HG02678 (cell line): ENCODE results near the gene IL18BP.

Experiments
- ATAC-seq: cut with Tn5 transposase; IDR thresholded peaks from one replicate; pipeline ENCODE4 v1.9.1; 2021; ENCODE audit warnings: mild to moderate bottlenecking, moderate library complexity; ENCODE audit not compliant: unreplicated experiment

The IL18BP gene

GRCh38 chr11:72010529-72011233 is 12.0 kb downstream of the IL18BP start:
- no peak for ATAC-seq

- no peak for ATAC-seq
Observed at GRCh38 chr11:72012091-72012630, 13.5 kb downstream of the IL18BP start.

- no peak for ATAC-seq
Observed at GRCh38 chr11:72012897-72013721, 14.4 kb downstream of the IL18BP start.

- ATAC-seq = no peak
Observed at GRCh38 chr11:72013765-72014711, 15.3 kb downstream of the IL18BP start.

GRCh38 chr11:72014761-72015320 is 16.1 kb downstream of the IL18BP start:
- no peak for ATAC-seq

GRCh38 chr11:72015511-72016061 is 16.9 kb downstream of the IL18BP start:
- ATAC-seq = no peak

- ATAC-seq = no peak
Observed at GRCh38 chr11:72018171-72018570, 19.5 kb downstream of the IL18BP start.

- no peak for ATAC-seq
Observed at GRCh38 chr11:72023335-72023734, 24.6 kb downstream of the IL18BP start.

GRCh38 chr11:72024069-72024754 is 25.5 kb downstream of the IL18BP start:
- no peak for ATAC-seq

GRCh38 chr11:72026090-72026489 is 27.4 kb downstream of the IL18BP start:
- ATAC-seq = no peak

GRCh38 chr11:72030472-72031045 is 31.9 kb downstream of the IL18BP start:
- no peak for ATAC-seq

- no peak for ATAC-seq
Observed at GRCh38 chr11:72036687-72037086, 38.0 kb downstream of the IL18BP start.

GRCh38 chr11:72037554-72038311 is 39.0 kb downstream of the IL18BP start:
- no peak for ATAC-seq

- no peak for ATAC-seq
Observed at GRCh38 chr11:72038491-72038890, 39.8 kb downstream of the IL18BP start.

GRCh38 chr11:72039031-72039855 is 40.5 kb downstream of the IL18BP start:
- ATAC-seq = no peak

- ATAC-seq = no peak
Observed at GRCh38 chr11:72039856-72040401, 41.2 kb downstream of the IL18BP start.
